ENCODE results near the gene PXK.

PXK gene

GRCh38 chr3:58299839-58300516 lies 32.7 kb upstream of the PXK start:
- Histone ChIP-seq H3K36me3 (ENCODE audit: insufficient read depth, low read length) (no peaks in the 10 kb centered on the region), H3K4me1 (ENCODE audit: insufficient read depth, low read length) (peaks cover 3% of the 10 kb centered on the region), H3K4me3 (ENCODE audit: low read length) (no peak overlapping the region), H3K9me3 (ENCODE audit: low read length) (no peaks in the 10 kb centered on the region), H3K27me3 (ENCODE audit: insufficient read depth, low read length) (peaks cover 24% of the 10 kb centered on the region), H2AFZ (ENCODE audit: low read depth, low read length) (peak overlapping the region; percentile 51)

GRCh38 chr3:58305882-58306711 lies 26.6 kb upstream of the PXK start, which contains the start of the genes HTD2 and RPP14:
Gene HTD2, plus strand, starts transcription at chr3:58306520. Its CDS starts 11,094 bp downstream, at chr3:58317614.
Gene RPP14, plus strand, starts transcription at chr3:58306245. Its CDS starts 4,085 bp downstream, at chr3:58310330.
- Histone ChIP-seq H3K36me3 (ENCODE audit: insufficient read depth, low read length) (peaks cover 28% of the 10 kb centered on the region), H3K4me3 (ENCODE audit: low read length) (peak within 1 kb of the TSS; percentile 92), H2AFZ (ENCODE audit: low read depth, low read length) (peak within 1 kb of the TSS; percentile 48), H3K9me3 (ENCODE audit: low read length) (no peaks in the 10 kb centered on the region), H3K27me3 (ENCODE audit: insufficient read depth, low read length) (peaks cover 7% of the 10 kb centered on the region), H3K4me1 (ENCODE audit: insufficient read depth, low read length) (peaks cover 13% of the 10 kb centered on the region)

GRCh38 chr3:58307639-58308215 lies 25.0 kb upstream of the PXK start:
- Histone ChIP-seq H3K9me3 (ENCODE audit: low read length) (no peaks in the 10 kb centered on the region), H3K27me3 (ENCODE audit: insufficient read depth, low read length) (no peaks in the 10 kb centered on the region), H3K4me3 (ENCODE audit: low read length) (peak overlapping the region; percentile 92), H2AFZ (ENCODE audit: low read depth, low read length) (no peak overlapping the region), H3K36me3 (ENCODE audit: insufficient read depth, low read length) (peaks cover 41% of the 10 kb centered on the region), H3K4me1 (ENCODE audit: insufficient read depth, low read length) (peaks cover 13% of the 10 kb centered on the region)

- H3K27me3 ChIP-seq (ENCODE audit: insufficient read depth, low read length): no peaks in the 10 kb centered on the region
- peaks cover 46% of the 10 kb centered on the region for H3K36me3 ChIP-seq (ENCODE audit: insufficient read depth, low read length)
- no peaks in the 10 kb centered on the region for H3K9me3 ChIP-seq (ENCODE audit: low read length)
- peaks cover 13% of the 10 kb centered on the region for H3K4me1 ChIP-seq (ENCODE audit: insufficient read depth, low read length)
- H3K4me3 ChIP-seq (ENCODE audit: low read length): no peak overlapping the region
- H2AFZ ChIP-seq (ENCODE audit: low read depth, low read length): no peak overlapping the region
Observed at GRCh38 chr3:58308728-58309127, 24.0 kb upstream of the PXK start.

- Histone ChIP-seq H3K9me3 (ENCODE audit: low read length) (no peaks in the 10 kb centered on the region), H3K4me1 (ENCODE audit: insufficient read depth, low read length) (no peaks in the 10 kb centered on the region), H3K4me3 (ENCODE audit: low read length) (no peak overlapping the region), H3K36me3 (ENCODE audit: insufficient read depth, low read length) (peaks cover 55% of the 10 kb centered on the region), H2AFZ (ENCODE audit: low read depth, low read length) (no peak overlapping the region), H3K27me3 (ENCODE audit: insufficient read depth, low read length) (no peaks in the 10 kb centered on the region)
Observed at GRCh38 chr3:58317811-58318210, 14.9 kb upstream of the PXK start.

- H3K4me3 ChIP-seq (ENCODE audit: low read length): no peak overlapping the region
- H3K9me3 ChIP-seq (ENCODE audit: low read length): no peaks in the 10 kb centered on the region
- no peaks in the 10 kb centered on the region for H3K27me3 ChIP-seq (ENCODE audit: insufficient read depth, low read length)
- H3K4me1 ChIP-seq (ENCODE audit: insufficient read depth, low read length): peaks cover 6% of the 10 kb centered on the region
- H3K36me3 ChIP-seq (ENCODE audit: insufficient read depth, low read length): peaks cover 28% of the 10 kb centered on the region
- no peak overlapping the region for H2AFZ ChIP-seq (ENCODE audit: low read depth, low read length)
Observed at GRCh38 chr3:58321791-58322190, 10.9 kb upstream of the PXK start.

- H3K36me3 ChIP-seq (ENCODE audit: insufficient read depth, low read length): peaks cover 18% of the 10 kb centered on the region
- H3K4me3 ChIP-seq (ENCODE audit: low read length): no peak overlapping the region
- H3K4me1 ChIP-seq (ENCODE audit: insufficient read depth, low read length): peaks cover 6% of the 10 kb centered on the region
- H3K27me3 ChIP-seq (ENCODE audit: insufficient read depth, low read length): no peaks in the 10 kb centered on the region
- H2AFZ ChIP-seq (ENCODE audit: low read depth, low read length): no peak overlapping the region
- H3K9me3 ChIP-seq (ENCODE audit: low read length): no peaks in the 10 kb centered on the region
Observed at GRCh38 chr3:58322793-58323192, 9.9 kb upstream of the PXK start.

GRCh38 chr3:58323529-58324390 lies 8.9 kb upstream of the PXK start:
- peaks cover 6% of the 10 kb centered on the region for H3K4me1 ChIP-seq (ENCODE audit: insufficient read depth, low read length)
- H3K4me3 ChIP-seq (ENCODE audit: low read length): no peak overlapping the region
- H3K36me3 ChIP-seq (ENCODE audit: insufficient read depth, low read length): peaks cover 10% of the 10 kb centered on the region
- H2AFZ ChIP-seq (ENCODE audit: low read depth, low read length): no peak overlapping the region
- H3K9me3 ChIP-seq (ENCODE audit: low read length): no peaks in the 10 kb centered on the region
- no peaks in the 10 kb centered on the region for H3K27me3 ChIP-seq (ENCODE audit: insufficient read depth, low read length)

GRCh38 chr3:58324391-58325390 lies 8.0 kb upstream of the PXK start:
- peaks cover 4% of the 10 kb centered on the region for H3K36me3 ChIP-seq (ENCODE audit: insufficient read depth, low read length)
- peaks cover 6% of the 10 kb centered on the region for H3K4me1 ChIP-seq (ENCODE audit: insufficient read depth, low read length)
- no peak overlapping the region for H3K4me3 ChIP-seq (ENCODE audit: low read length)
- H3K9me3 ChIP-seq (ENCODE audit: low read length): no peaks in the 10 kb centered on the region
- H2AFZ ChIP-seq (ENCODE audit: low read depth, low read length): no peak overlapping the region
- H3K27me3 ChIP-seq (ENCODE audit: insufficient read depth, low read length): no peaks in the 10 kb centered on the region

- H2AFZ ChIP-seq (ENCODE audit: low read depth, low read length): no peak overlapping the region
- H3K4me1 ChIP-seq (ENCODE audit: insufficient read depth, low read length): peaks cover 6% of the 10 kb centered on the region
- no peak overlapping the region for H3K4me3 ChIP-seq (ENCODE audit: low read length)
- no peaks in the 10 kb centered on the region for H3K9me3 ChIP-seq (ENCODE audit: low read length)
- H3K36me3 ChIP-seq (ENCODE audit: insufficient read depth, low read length): no peaks in the 10 kb centered on the region
- no peaks in the 10 kb centered on the region for H3K27me3 ChIP-seq (ENCODE audit: insufficient read depth, low read length)
Observed at GRCh38 chr3:58325525-58325992, 7.1 kb upstream of the PXK start.

- Histone ChIP-seq H3K4me3 (ENCODE audit: low read length) (no peak overlapping the region), H3K4me1 (ENCODE audit: insufficient read depth, low read length) (peaks cover 6% of the 10 kb centered on the region), H2AFZ (ENCODE audit: low read depth, low read length) (no peak overlapping the region), H3K36me3 (ENCODE audit: insufficient read depth, low read length) (no peaks in the 10 kb centered on the region), H3K27me3 (ENCODE audit: insufficient read depth, low read length) (no peaks in the 10 kb centered on the region), H3K9me3 (ENCODE audit: low read length) (no peaks in the 10 kb centered on the region)
Observed at GRCh38 chr3:58326267-58326900, 6.3 kb upstream of the PXK start.
